ENCODE measurements around the gene KCNE3. TPM values are rescaled to one million over a fixed set of nuclear protein-coding genes. Genes with fewer than 3 reads are reported as not detected.

Gene KCNE3
- total and polyA plus RNA-seq, 2 of the 4 experiments (the other 2 are of a cell fraction): 0.05 to 0.18 TPM

- ChIA-PET POLR2A (ENCODE audit: unreplicated experiment) (no interaction called here), CTCF (interaction anchor here (0.7 kb wide), 1 partner anchor 111 kb away, joined by 3 read pairs; no protein-coding TSS in a partner anchor)
- no peak overlapping the region; the same call in 2 of the 3 replicates for H2BK15ac ChIP-seq (ENCODE audit: low read depth, low read length)
- H2AK9ac ChIP-seq (replicated peaks; ENCODE audit: low read depth, low read length, poor library complexity): no peak overlapping the region
- H3K4me1 ChIP-seq (ENCODE audit: control insufficient read depth, insufficient read depth, low read length): peaks cover 4% of the 10 kb centered on the region; the same call in 1 of the 2 replicates
- no peak overlapping the region for H2AFZ ChIP-seq (replicated peaks; ENCODE audit: low read length, poor library complexity)
- no peaks in the 10 kb centered on the region for H3K36me3 ChIP-seq (ENCODE audit: control insufficient read depth, insufficient read depth, low read length)
- WGBS, 2 experiments (ENCODE audit: extremely low coverage in 2 of 2, insufficient read length in 1 of 2): no CpG with 5 or more reads among the region's 1 CpG
- H3K9ac ChIP-seq (ENCODE audit: low read depth, low read length): no peak overlapping the region
- dilution Hi-C loops (cut with HindIII; ENCODE audit: low sequenced_read_pairs, unreplicated experiment): no loop called here
- no TSS peak for BruUV-seq (replicated peaks)
- H4K5ac ChIP-seq (ENCODE audit: low read depth, low read length): no peak overlapping the region
- DNase-seq (no peak), ATAC-seq (ENCODE audit: low read depth) (no peak)
- no peak overlapping the region for H4K91ac ChIP-seq (ENCODE audit: insufficient read depth, low read depth, low read length)
- no peak overlapping the region for H3K4me2 ChIP-seq (ENCODE audit: low read depth, low read length)
- intact Hi-C loops (cut with micrococcal nuclease): no loop called here
- peaks cover 16% of the 10 kb centered on the region for H3K27me3 ChIP-seq (ENCODE audit: control insufficient read depth, insufficient read depth, low read length)
- H3K27ac ChIP-seq (ENCODE audit: insufficient read depth, low read length): no peak overlapping the region
- H2AK5ac ChIP-seq (ENCODE audit: low read depth, low read length): no peak overlapping the region
- no peaks in the 10 kb centered on the region for H3K9me3 ChIP-seq (ENCODE audit: control insufficient read depth, insufficient read depth, low read length)
- no peak overlapping the region for H3K56ac ChIP-seq (ENCODE audit: extremely low read depth, insufficient read depth, low read length)
- no peaks in the 10 kb centered on the region for H3K79me1 ChIP-seq (ENCODE audit: low read depth in 1 of 2, low read length in 2 of 2)
- H3K4me3 ChIP-seq (ENCODE audit: insufficient read depth, low read depth, low read length): no peak overlapping the region
- H2BK5ac ChIP-seq (ENCODE audit: low read depth, low read length, poor library complexity, severe bottlenecking): no peak overlapping the region
- H3K23ac ChIP-seq (ENCODE audit: low read depth, low read length): no peak overlapping the region
- H4K20me1 ChIP-seq (ENCODE audit: insufficient read depth, low read length): no peaks in the 10 kb centered on the region
- no peak overlapping the region for H2BK120ac ChIP-seq (ENCODE audit: low read depth, low read length)
- in situ Hi-C loops (cut with MboI; ENCODE audit: low sequenced_read_pairs): loop anchor here (5.0 kb wide), 1 partner anchor 268 kb away; no protein-coding TSS in a partner anchor
- no peaks in the 10 kb centered on the region for H3K9me1 ChIP-seq (ENCODE audit: insufficient read depth, low read length)
- no peak overlapping the region for H4K8ac ChIP-seq (ENCODE audit: low read depth in 2 of 2, low read length in 2 of 2)
- H3K14ac ChIP-seq (replicated peaks; ENCODE audit: low read depth, low read length): no peak overlapping the region
- H3K18ac ChIP-seq (ENCODE audit: low read depth, low read length): no peak overlapping the region
- H3K4ac ChIP-seq (ENCODE audit: low read depth, low read length): no peak overlapping the region
- no peak for TF ChIP-seq POLR2A (IDR thresholded peaks at IDR 0.05; ENCODE audit: low read depth, low read length)
- no peak for TF ChIP-seq BHLHE40 (IDR thresholded peaks at IDR 0.05; ENCODE audit: low read depth, low read length)
- no peak for TF ChIP-seq RFX5 (IDR thresholded peaks at IDR 0.05; ENCODE audit: low read depth, low read length)
- no peak for TF ChIP-seq NFE2L2 (IDR thresholded peaks at IDR 0.05; ENCODE audit: low read depth, low read length)
- TF ChIP-seq MXI1 (IDR thresholded peaks at IDR 0.05; ENCODE audit: borderline replicate concordance, low read depth, low read length): no peak
- TF ChIP-seq USF2 (IDR thresholded peaks at IDR 0.05; ENCODE audit: low read depth, low read length): no peak
- TF ChIP-seq SMC3 (IDR thresholded peaks at IDR 0.05; ENCODE audit: low read depth, low read length): no peak
- TF ChIP-seq CEBPB (IDR thresholded peaks at IDR 0.05; ENCODE audit: low read depth, low read length): no peak
- TF ChIP-seq, protein P1, sequence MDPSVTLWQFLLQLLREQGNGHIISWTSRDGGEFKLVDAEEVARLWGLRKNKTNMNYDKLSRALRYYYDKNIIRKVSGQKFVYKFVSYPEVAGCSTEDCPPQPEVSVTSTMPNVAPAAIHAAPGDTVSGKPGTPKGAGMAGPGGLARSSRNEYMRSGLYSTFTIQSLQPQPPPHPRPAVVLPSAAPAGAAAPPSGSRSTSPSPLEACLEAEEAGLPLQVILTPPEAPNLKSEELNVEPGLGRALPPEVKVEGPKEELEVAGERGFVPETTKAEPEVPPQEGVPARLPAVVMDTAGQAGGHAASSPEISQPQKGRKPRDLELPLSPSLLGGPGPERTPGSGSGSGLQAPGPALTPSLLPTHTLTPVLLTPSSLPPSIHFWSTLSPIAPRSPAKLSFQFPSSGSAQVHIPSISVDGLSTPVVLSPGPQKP (IDR thresholded peaks at IDR 0.05; ENCODE audit: borderline replicate concordance, low read depth, low read length): no peak
- no peak for TF ChIP-seq FOS (IDR thresholded peaks at IDR 0.05; ENCODE audit: low read depth, low read length)
- TF ChIP-seq, protein P2, sequence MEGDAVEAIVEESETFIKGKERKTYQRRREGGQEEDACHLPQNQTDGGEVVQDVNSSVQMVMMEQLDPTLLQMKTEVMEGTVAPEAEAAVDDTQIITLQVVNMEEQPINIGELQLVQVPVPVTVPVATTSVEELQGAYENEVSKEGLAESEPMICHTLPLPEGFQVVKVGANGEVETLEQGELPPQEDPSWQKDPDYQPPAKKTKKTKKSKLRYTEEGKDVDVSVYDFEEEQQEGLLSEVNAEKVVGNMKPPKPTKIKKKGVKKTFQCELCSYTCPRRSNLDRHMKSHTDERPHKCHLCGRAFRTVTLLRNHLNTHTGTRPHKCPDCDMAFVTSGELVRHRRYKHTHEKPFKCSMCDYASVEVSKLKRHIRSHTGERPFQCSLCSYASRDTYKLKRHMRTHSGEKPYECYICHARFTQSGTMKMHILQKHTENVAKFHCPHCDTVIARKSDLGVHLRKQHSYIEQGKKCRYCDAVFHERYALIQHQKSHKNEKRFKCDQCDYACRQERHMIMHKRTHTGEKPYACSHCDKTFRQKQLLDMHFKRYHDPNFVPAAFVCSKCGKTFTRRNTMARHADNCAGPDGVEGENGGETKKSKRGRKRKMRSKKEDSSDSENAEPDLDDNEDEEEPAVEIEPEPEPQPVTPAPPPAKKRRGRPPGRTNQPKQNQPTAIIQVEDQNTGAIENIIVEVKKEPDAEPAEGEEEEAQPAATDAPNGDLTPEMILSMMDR (conservative IDR thresholded peaks at IDR 0.05; ENCODE audit: low read depth, low read length): no peak
- TF ChIP-seq MAFK (IDR thresholded peaks at IDR 0.05; ENCODE audit: low read depth, low read length): no peak
- TF ChIP-seq MAZ (IDR thresholded peaks at IDR 0.05; ENCODE audit: borderline replicate concordance, low read depth, low read length): no peak
- TF ChIP-seq CHD1 (IDR thresholded peaks at IDR 0.05; ENCODE audit: low read depth, low read length): no peak
- H2BK20ac ChIP-seq (ENCODE audit: low read depth, low read length): no peak overlapping the region
Measured at GRCh38 chr11:74459584-74459983, 7.8 kb downstream of the KCNE3 start.
